Central memory CD4-positive, alpha-beta T cell (primary cell): ENCODE data around the gene ARTN.

Experiments
- DNase-seq: peaks from one replicate; pipeline ENCODE4 v3.0.0; 2022
- total RNA-seq, 3 experiments: gene quantifications; one replicate each; lab custom pipeline; 2026; lab: John Stamatoyannopoulos, UW

Gene ARTN, protein sequence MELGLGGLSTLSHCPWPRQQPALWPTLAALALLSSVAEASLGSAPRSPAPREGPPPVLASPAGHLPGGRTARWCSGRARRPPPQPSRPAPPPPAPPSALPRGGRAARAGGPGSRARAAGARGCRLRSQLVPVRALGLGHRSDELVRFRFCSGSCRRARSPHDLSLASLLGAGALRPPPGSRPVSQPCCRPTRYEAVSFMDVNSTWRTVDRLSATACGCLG
- total RNA-seq, result 0 to 0.39 (median 0.04) reads per million in 3 experiments

DNA sequence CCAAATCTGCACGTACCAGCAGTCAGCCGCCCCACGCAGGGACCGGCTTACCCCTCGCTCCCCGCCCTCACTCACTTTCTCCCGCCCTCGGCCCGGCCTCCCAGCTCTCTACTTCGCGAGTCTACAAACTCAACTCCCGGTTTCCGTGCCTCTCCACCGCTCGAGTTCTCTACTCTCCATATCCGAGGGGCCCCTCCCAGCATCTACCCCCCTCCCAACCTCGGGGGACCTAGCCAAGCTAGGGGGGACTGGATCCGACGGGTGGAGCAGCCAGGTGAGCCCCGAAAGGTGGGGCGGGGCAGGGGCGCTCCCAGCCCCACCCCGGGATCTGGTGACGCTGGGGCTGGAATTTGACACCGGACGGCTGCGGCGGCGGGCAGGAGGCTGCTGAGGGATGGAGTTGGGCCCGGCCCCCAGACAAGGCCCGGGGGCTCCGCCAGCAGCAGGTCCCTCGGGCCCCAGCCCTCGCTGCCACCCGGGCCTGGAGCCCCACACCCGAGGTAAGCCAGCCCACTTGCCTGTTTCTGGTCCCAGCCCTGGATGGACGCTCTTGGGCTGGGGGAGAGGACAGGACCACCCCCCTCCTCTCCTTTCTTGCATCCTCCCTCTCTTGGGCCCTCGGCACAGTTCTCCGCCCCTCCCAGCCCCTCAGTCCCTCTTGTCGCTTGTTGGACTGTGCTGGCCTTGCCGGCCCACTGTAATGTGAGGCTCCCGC, at the start of gene ARTN:
TSS of gene ARTN (plus strand) at position 416 of the 715 bp plus-strand sequence. CDS start 1,856 bp downstream, outside the sequence.
- DNase-seq, result no peak

DNA sequence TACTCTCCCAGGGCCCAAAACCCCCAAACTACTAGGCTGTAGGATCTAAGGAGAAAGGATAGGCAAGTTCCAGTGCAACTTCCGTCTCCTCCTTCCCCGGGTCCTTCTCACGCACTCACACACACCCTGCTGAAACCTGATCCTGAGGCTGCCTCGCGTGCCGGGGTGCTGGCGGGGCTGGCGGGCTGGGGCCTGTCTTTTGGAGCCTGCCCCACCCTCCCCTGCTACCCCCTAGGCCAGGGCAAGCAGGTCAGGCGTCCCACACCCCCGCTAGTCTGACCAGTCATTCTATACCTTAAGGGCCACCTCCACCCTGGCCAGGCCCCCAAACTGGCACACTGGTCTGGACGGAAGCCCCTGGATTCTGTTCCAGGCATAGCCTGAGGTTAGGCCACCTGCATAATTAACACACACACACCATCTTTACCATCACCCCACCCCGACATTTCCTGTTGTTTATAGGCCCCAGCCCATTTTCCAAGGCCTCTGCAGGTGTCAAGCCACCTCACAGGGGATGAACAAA, 48.3 kb upstream of the ARTN start:
- no peak for DNase-seq

DNA sequence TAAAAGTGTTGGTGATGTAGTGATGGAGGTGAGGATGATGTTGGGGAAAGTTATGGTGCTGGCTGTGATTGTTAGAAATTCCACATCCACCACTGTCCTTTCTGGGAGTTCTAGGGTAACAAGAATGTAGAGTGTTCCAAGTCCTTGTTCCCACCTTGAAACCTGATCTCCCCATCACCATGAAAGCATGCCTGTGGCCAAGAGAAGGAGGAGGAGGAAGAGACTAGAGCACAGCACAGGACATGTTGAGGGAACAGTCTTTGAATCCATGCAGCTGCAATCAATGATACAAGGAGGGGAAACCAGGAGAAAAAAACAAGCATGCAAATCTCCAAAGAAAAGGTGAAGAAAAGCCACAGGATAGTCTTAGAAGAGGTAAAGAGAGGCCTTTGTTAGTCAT, 45.9 kb upstream of the ARTN start:
- no peak for DNase-seq

DNA sequence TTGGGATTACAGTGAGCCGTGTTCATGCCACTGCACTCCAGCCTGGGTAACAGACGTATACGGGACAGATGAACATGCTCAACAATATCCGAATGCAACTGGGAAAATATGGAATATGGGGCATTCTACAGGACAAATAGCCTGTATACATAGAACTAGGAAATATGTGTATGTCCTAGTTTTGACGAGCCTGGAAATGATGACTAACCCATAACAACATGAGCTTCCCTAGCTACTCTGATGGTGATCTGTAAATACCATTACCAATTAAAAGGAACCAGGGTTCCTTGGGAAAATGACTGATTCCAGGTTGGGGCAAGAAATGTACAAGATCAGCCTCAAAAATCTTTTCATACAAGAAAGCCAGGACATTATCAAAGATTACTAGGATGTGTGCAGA, 42.8 kb upstream of the ARTN start:
- no peak for DNase-seq

DNA sequence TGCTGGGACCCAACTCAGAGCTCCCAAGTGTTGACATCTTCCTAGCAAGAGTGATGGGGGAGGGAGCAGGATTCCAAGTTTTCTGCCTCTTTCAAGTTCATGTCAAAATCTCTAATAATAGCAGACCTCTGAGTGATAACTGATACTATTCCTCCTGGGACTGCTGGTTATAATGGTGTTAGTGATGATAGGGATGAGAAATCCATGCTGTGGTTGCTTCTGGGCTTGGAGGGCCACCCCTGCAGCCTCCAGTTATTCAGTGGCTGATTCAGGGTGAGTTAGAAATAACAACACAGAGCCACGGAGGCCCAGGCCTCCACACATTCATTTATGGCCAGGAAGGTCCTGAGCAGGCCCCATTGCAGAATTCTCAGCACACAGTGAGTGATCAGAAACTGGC, 40.6 kb upstream of the ARTN start:
- no peak for DNase-seq

DNA sequence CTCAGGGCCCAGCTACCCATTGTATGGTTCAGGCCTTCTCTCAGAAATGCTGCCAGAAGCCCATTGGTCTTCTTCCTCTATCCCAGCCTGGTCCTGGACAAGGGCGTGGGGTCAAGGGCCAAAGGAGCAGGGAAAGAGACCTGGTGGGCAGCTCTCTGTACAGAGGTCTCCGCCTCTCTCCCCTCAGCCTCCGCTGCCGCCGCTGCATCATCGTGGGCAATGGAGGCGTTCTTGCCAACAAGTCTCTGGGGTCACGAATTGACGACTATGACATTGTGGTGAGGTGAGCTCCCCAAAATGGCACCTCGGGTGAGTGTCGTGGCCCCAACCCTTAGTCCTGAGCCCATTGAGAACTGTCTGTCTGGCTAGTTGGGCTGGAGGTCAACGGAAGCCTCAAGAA, 34.6 kb upstream of the ARTN start:
- DNase-seq, result no peak

DNA sequence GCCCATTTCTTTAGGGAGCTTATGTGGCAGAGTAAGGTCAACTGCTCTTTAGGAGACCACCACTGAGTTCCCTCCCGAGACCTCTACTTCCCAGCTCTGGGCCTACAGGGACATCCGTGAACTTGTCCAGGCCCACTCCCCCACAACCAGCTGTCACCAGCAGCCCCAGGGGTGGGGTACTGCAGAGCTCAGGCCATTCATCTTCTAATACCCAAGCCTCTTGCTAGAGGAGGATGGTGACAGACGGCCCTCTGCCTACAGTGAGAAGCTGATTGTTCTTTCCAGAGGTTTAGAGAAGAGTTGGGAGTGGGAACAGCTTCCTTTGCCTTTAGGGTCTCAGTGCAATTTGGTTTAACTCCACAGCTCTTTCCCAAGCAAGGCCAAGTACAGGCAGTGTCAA, 33.2 kb upstream of the ARTN start:
- DNase-seq, result no peak

DNA sequence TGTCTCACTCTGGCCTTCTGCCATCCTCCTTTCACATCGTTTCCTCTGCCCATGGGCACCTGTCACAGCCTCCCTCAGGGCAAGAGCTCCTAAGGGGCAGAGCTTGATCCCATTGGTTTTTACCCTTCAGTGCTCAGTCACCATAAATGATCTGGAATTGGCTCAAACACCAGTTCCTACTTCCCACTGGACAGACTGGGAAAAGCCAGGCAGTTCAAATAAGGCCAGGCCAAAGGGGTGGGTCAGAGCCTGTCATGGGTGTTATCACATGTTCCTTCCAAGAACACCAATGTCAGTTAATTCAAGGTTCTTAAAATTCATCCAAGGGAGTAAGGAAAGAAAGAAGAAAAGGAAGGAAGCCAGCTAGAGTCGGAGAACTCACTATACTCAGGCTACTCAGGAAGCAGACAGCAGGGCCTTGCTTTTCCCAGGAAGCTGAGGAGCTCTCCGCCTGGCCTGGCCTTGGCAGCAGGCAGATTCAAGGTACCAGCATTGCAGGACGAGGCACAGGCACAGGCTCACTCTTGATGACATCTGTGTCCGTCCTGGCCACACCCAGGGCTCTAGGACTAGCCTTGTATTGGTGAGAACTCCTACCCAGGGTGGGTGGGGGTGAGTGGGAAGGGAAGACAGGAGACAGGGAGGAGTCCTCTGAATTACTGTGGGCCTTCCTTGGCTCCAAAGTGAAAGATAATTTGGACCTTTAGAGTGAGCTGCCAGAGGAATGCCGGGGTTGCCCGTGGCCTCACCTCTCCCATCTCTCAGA, 32.2 kb upstream of the ARTN start:
- no peak for DNase-seq

DNA sequence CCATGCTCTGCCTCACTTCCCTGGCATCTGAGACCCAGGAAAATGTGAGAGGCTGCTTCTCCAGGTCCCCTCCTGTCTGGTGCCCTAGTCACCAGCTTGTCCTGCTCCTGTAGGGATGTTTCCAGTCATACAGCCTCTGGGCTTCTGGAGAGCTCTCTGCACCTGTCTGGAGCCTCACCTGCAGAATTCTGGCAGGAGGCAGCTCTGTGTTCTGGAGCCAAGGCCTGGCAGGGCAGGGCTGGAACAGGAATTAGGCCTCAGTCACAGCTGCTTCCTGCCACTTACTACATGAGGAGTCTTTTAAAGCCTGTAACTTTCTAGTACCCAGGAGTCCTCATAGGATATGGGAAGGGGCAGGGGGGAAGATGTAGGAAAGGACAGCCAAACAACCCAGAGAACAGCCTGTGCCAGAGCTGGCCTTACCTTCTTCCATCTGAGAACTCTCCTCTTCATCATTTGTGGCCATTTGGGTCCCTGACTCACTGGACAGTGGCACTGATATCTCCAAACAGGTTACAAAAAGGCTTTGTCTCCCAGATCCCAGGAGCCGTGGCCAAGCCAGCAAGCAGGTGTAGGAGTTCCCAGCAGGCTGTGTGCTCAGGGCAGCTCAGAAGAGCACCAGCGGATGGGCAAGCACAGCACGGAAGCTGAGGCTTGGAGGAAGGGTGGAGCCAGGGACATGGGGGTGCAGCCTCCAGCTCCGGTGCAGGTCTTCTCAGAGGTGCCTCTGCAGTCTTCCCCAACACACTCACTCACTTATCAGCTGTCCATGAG, 31.4 kb upstream of the ARTN start:
- no peak for DNase-seq

DNA sequence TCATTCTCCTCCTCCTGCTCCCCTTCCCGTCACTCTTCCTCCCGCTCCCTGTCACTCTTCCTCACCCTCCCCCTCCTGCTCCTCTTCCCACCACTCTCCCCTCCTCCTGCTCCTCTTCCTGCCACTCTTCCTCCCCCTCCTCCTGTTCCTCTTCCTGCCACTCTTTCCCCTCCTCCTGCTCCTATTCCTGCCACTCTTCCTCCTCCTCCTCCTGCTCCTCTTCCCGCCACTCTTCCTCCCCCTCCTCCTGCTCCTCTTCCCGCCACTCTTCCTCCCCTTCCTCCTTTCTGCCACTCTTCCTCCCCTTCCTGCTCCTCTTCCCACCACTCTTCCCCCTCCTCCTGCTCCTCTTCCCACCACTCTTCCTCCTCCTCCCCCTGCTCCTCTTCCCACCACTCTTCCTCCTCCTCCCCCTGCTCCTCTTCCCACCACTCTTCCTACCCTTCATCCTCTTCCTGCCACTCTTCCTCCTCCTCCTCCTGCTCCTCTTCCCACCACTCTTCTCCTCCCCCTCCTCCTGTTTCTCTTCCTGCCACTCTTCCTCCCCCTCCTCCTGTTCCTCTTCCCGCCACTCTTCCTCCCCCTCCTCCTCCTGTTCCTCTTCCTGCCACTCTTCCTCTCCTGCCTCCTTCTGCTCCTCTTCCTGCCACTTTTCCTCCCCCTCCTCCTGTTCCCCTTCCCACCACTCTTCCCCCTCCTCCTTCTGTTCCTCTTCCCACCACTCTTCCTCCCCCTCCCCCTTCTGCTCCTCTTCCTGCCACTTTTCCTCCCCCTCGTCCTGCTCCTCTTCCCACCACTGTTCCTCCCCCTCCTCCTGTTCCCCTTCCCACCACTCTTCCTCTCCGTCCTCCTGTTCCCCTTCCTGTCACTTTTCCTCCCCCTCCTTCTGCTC, 28.7 kb upstream of the ARTN start:
- no peak for DNase-seq

DNA sequence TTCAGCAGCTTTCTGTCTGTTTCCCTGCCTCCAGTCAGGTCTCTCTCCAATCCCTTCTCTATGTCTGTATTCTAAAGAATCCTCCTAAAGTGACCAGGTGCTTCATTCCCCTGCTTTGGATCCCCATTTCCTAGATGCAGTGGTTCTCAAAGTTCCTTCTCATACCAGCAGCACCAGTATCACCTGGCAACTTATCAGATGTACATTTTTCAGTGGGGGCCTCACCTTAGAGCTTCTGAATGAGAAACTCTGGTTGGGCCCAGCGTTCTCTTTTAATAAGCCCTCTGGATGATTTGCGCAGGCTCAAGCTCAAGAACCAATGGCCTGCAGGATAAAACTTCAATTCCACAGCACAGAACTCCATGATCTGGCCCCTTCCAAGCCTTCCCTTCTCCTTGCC, 25.4 kb upstream of the ARTN start:
- no peak for DNase-seq

DNA sequence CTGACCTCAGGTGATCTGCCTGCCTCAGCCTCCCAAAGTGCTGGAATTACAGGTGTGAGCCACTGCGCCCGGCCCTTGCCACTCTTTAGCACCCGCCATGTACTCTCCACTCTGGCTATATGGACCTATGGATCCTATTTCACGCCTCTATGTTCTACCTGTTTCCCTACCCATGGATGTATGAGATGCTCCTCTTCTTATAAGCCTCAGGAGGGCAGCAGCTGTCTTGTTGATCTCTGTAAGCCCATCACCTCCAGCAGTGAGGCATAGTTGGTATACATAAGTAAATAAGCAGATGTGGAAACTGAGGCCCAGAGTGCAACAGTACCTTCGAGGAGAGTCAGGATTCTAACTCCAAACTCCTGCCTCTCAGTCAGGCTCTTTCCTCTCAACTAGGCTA, 24.7 kb upstream of the ARTN start:
- no peak for DNase-seq

DNA sequence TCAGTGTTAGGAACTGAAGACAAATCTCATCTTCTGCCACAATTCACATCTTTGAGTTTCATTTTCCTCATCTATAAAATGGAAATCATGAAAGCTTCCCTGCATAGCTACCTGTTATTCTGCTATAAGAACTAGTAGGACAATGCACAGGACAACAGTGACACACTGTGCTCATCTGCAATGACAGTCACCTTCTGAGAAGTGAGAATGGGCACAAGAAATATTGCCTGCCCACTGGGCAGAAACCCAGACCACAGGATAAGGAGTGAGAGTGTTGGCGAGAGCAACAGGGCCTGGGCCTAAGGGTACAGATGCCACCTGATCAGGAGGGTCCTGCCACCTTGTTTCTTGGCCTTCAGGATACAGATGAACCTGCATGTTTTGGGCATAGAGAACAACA, 23.3 kb upstream of the ARTN start:
- no peak for DNase-seq

DNA sequence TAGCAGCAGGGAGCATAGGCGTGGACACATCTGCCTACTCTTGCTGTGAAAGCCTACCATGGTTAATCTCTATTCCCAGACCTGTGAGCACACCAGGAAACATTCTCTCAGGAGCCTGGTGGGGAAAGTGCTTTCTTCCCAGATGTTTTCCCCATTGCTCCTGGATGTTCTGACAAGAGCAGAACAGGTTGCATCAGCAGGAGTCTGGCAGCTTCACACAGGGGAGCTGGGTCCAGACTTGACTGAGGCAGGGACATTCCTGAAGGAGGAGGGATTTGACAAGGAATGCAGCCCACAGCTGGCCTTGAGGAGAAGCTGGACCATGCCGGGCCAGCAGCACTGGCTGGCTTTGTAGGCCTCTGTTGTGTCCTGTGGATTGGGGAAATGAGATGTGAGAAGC, 21.0 kb upstream of the ARTN start:
- DNase-seq, result no peak

DNA sequence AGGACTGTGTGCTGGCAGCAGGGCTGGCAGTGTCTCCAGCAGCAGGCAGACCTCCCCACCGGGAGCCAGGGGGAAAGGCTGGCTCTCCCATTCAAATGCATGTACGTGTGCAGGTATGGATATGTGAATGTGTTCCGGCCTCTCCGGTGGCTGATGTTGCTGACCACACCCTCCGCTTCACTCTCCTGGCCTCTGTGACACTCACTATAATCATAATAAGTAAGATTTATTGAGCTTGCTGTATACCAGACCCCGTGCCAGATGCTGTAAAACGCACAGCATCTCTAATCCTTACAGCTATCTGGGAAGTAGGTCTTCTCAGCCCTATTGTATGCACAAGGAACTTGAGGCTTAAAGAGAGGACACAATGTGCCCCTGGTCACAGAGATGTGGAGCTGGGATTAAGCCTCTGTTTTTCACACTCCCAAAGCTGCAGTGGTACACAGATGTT, 20.5 kb upstream of the ARTN start:
- no peak for DNase-seq

DNA sequence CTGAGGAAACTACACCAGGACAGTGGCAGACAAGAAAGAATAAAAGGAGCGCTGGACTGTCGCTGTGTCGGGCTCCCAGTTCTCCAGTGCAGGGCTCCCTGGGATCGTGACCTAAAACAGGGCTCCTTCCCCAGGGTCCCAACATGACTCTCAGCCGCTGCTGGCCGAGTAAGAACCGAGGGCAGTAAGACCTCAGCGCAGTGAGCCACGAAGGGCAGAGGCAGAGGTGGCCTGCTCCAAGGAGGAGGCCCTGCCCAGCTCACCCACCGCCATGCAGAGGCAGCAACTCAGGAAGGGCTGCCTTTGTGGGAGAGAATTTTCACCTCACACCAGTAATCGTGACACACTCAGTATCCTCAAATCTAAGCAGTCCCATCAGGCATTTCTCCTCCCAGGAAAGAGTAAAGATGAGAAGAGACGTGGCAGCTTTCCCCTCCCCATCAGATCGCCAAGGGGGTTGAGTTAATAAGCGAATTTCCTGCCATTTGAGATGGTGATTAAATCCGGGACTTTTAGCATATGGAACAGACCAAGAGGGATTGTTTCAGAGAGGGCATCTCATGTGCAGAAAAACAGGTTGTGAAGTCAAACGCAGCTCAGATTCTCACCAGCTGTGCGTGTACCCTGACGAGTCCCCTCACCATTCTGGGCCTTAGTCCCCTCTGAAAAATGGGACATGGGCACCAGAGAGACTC, 19.8 kb upstream of the ARTN start:
- DNase-seq, result no peak

DNA sequence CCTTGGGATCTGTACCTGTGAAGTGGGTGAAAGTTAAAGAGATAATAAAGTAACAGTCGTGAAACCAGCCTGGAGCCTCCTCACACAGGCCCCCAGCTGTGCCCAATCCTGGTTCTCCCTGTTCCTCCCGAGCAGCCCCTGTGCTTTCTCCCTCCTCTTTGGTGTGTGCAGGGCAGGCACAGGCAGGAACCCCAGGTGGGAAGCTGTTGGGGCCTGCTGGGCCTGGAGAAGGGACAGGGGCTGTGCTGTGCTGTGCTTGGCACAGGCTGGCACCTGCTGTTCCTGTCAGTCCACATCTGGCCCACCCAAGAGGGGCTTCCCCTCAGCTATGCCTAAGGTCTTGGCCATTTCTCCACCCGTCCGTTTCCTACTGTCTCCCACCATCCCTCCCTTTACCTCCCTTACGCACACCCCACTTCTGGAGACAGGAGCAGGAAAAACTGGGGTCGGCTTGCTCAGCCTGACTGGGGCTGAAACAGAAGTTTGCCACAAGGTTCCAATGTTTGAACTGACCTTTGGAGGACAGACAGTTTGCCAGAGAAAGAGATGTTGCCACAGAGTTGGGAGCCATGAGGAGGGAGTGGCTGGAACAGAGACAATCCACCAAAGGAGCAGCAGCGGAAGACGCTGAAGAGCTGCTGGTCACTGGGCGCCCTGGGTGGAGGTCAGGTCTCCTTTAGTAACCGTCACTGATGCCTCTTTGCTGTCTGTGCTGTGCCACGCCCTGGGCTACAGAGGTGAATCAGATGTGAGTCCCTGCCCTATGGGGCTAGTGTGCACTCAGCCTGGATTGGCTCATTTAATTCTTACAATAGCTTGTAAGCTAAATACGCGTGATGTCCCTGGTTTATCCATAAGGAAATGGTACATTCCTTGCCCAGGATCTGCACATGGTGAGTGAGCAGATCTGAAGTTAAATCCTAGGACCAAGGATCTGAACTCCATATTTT, 18.8 kb upstream of the ARTN start:
- no peak for DNase-seq

DNA sequence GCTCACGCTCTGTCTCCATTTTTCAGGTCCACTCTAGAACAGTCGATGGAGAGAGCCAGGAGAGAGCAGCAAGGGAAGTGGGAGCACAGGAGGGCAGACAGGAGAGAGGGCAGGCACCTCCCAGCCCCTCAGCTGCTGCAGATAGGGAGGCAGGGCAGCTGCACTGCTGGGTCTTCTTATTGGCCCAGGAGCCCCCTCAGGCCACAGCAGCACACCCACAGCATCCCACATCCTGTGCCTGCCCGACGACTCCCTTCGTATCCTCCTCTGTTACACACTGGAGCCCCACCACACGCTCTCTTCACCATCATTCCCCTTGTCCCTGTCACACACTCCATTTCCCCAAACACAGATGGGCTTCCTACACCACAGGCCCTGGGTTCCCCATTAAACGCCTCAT, 13.7 kb upstream of the ARTN start:
- no peak for DNase-seq

DNA sequence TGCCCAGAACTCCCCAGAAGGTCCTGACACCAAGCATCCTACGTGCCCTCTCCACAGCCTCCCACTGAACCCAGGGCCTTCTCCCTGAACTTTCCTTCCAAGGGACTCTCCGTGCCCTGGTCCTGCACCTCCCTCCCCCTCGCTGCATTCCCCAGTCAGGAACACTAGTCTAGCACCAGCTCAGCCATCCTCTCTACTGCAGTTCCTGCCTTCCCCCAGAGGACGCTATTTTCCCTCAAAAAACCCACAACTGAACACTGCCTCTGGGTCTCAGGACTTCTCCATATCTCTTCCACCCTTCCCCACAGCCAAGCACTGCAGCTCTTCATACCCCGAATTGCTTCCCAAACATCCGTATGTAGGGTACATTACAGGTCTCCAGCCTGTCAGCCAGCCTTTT, 12.6 kb upstream of the ARTN start:
- no peak for DNase-seq

DNA sequence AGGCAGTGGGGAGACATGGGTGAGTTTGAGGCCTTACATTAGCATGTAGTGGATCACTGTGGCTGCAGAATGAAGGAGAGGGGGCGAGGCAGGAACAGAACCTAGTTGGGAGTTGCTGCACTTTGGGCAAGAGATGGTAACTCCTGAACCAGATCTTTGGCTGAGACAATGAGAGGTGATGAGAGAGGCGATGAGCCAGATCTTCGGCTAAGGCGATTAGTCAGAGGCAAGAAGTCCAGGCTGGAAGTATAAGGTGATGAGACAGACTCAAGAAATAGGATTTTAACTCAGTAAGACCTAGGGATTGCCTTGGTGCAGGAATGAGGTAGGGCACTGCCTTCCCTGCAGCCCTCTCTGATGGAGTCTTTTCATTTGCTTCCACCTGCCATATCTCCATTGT, 9.1 kb upstream of the ARTN start:
- DNase-seq, result no peak
